Measurements from ENCODE around the gene MCC.

The MCC gene

GRCh38 chr5:113280541-113280940 is 207.7 kb downstream of the MCC start:
- no peaks in the 10 kb centered on the region for H3K36me3 ChIP-seq (replicated peaks; ENCODE audit: insufficient read depth, low read length)
- H2AFZ ChIP-seq (ENCODE audit: low read length) = no peak overlapping the region
- peaks cover 35% of the 10 kb centered on the region for H4K20me1 ChIP-seq (ENCODE audit: insufficient read depth, low read length)
- H3K9me3 ChIP-seq (replicated peaks; ENCODE audit: insufficient read depth, low read length) = no peaks in the 10 kb centered on the region
- no peaks in the 10 kb centered on the region for H3K27me3 ChIP-seq (replicated peaks; ENCODE audit: insufficient read depth, low read length)
- H3K9ac ChIP-seq (ENCODE audit: low read length) = no peak overlapping the region
- peaks cover 100% of the 10 kb centered on the region for H3K79me2 ChIP-seq (ENCODE audit: low read length)
- peaks cover 29% of the 10 kb centered on the region for H3K4me1 ChIP-seq (ENCODE audit: low read length)
- H3K4me2 ChIP-seq (ENCODE audit: low read depth, low read length) = no peak overlapping the region
- no peaks in the 10 kb centered on the region for H3K9me2 ChIP-seq (replicated peaks; ENCODE audit: insufficient read depth, low read length)
- no peak for DNase-seq
- no peak overlapping the region for H3K27ac ChIP-seq (ENCODE audit: low read length)
- no peak overlapping the region for H3K4me3 ChIP-seq (ENCODE audit: low read length)
- H3F3A ChIP-seq (ENCODE audit: insufficient read depth, low read length) = no peaks in the 10 kb centered on the region
- no peak for TF ChIP-seq CTCF (IDR thresholded peaks at IDR 0.05; ENCODE audit: low read length)
- TF ChIP-seq EZH2phosphoT487 (IDR thresholded peaks at IDR 0.05; ENCODE audit: low read length) = no peak
- no peak for TF ChIP-seq EZH2 (optimal IDR thresholded peaks at IDR 0.05; ENCODE audit: low read depth, low read length)

GRCh38 chr5:113278976-113279375 is 209.3 kb downstream of the MCC start:
- peaks cover 100% of the 10 kb centered on the region for H3K79me2 ChIP-seq (ENCODE audit: low read length)
- TF ChIP-seq EZH2 (optimal IDR thresholded peaks at IDR 0.05; ENCODE audit: low read depth, low read length) (no peak), EZH2phosphoT487 (IDR thresholded peaks at IDR 0.05; ENCODE audit: low read length) (no peak), CTCF (IDR thresholded peaks at IDR 0.05; ENCODE audit: low read length) (no peak)
- DNase-seq = no peak
- H3K9me2 ChIP-seq (replicated peaks; ENCODE audit: insufficient read depth, low read length) = no peaks in the 10 kb centered on the region
- H3K4me3 ChIP-seq (ENCODE audit: low read length) = no peak overlapping the region
- H3K27ac ChIP-seq (ENCODE audit: low read length) = no peak overlapping the region
- no peak overlapping the region for H3K4me2 ChIP-seq (ENCODE audit: low read depth, low read length)
- peaks cover 40% of the 10 kb centered on the region for H4K20me1 ChIP-seq (ENCODE audit: insufficient read depth, low read length)
- H3K9me3 ChIP-seq (replicated peaks; ENCODE audit: insufficient read depth, low read length) = no peaks in the 10 kb centered on the region
- H3K27me3 ChIP-seq (replicated peaks; ENCODE audit: insufficient read depth, low read length) = no peaks in the 10 kb centered on the region
- no peak overlapping the region for H2AFZ ChIP-seq (ENCODE audit: low read length)
- H3K4me1 ChIP-seq (ENCODE audit: low read length) = peaks cover 29% of the 10 kb centered on the region
- H3K9ac ChIP-seq (ENCODE audit: low read length) = no peak overlapping the region
- no peaks in the 10 kb centered on the region for H3F3A ChIP-seq (ENCODE audit: insufficient read depth, low read length)
- H3K36me3 ChIP-seq (replicated peaks; ENCODE audit: insufficient read depth, low read length) = no peaks in the 10 kb centered on the region

GRCh38 chr5:113276493-113276892 is 211.8 kb downstream of the MCC start:
- H2AFZ ChIP-seq (ENCODE audit: low read length) = no peak overlapping the region
- H4K20me1 ChIP-seq (ENCODE audit: insufficient read depth, low read length) = peaks cover 45% of the 10 kb centered on the region
- peaks cover 100% of the 10 kb centered on the region for H3K79me2 ChIP-seq (ENCODE audit: low read length)
- DNase-seq = no peak
- no peaks in the 10 kb centered on the region for H3F3A ChIP-seq (ENCODE audit: insufficient read depth, low read length)
- H3K27me3 ChIP-seq (replicated peaks; ENCODE audit: insufficient read depth, low read length) = no peaks in the 10 kb centered on the region
- H3K36me3 ChIP-seq (replicated peaks; ENCODE audit: insufficient read depth, low read length) = no peaks in the 10 kb centered on the region
- H3K27ac ChIP-seq (ENCODE audit: low read length) = no peak overlapping the region
- H3K4me2 ChIP-seq (ENCODE audit: low read depth, low read length) = no peak overlapping the region
- H3K9ac ChIP-seq (ENCODE audit: low read length) = no peak overlapping the region
- H3K9me2 ChIP-seq (replicated peaks; ENCODE audit: insufficient read depth, low read length) = no peaks in the 10 kb centered on the region
- no peak overlapping the region for H3K4me3 ChIP-seq (ENCODE audit: low read length)
- TF ChIP-seq EZH2 (optimal IDR thresholded peaks at IDR 0.05; ENCODE audit: low read depth, low read length) (no peak), EZH2phosphoT487 (IDR thresholded peaks at IDR 0.05; ENCODE audit: low read length) (no peak), CTCF (IDR thresholded peaks at IDR 0.05; ENCODE audit: low read length) (no peak)
- no peaks in the 10 kb centered on the region for H3K9me3 ChIP-seq (replicated peaks; ENCODE audit: insufficient read depth, low read length)
- peaks cover 13% of the 10 kb centered on the region for H3K4me1 ChIP-seq (ENCODE audit: low read length)

Data from MM.1S (cell line).